Uterus (tissue), 4 donors: ENCODE results near the gene SGTA. TPM values are rescaled to one million over a fixed set of nuclear protein-coding genes. Genes with fewer than 3 reads are reported as not detected.

Experiments used
- DNase-seq, 2 donors: peaks; one replicate each; pipeline ENCODE4 v3.0.0-alpha.2; 2019 to 2020
- H3K27ac ChIP-seq, 2 donors: fragments of 200-600 bp; sonication (generic); 1 replicate in 1 of 2; 2 replicates in 1 of 2; pipeline ENCODE4 v1.5.1; 2016 to 2018
- H3K27me3 ChIP-seq, 2 donors: fragments of 200-600 bp; sonication (generic); one replicate each; pipeline ENCODE4 v1.5.1; 2018 to 2019; ENCODE audit warnings: control low read depth in 1 of 2
- H3K36me3 ChIP-seq, 2 donors: fragments of 200-600 bp; sonication (generic); one replicate each; pipeline ENCODE4 v1.5.1; 2019; ENCODE audit warnings: control low read depth in 1 of 2
- H3K4me1 ChIP-seq, 2 donors: fragments of 200-600 bp; sonication (generic); one replicate each; pipeline ENCODE4 v1.5.1; 2018 to 2019; ENCODE audit warnings: control low read depth in 1 of 2
- H3K4me3 ChIP-seq, 2 donors: fragments of 200-600 bp; sonication (generic); 1 replicate in 1 of 2; 2 replicates in 1 of 2; pipeline ENCODE4 v1.5.1; 2018 to 2019; ENCODE audit warnings: mild to moderate bottlenecking in 1 of 2
- H3K9me3 ChIP-seq, 2 donors: fragments of 200-600 bp; sonication (generic); one replicate each; pipeline ENCODE4 v1.5.1; 2019; ENCODE audit warnings: control low read depth in 1 of 2
- POLR2A ChIP-seq, 2 donors: fragments of 450-650 bp; IDR thresholded peaks; one replicate each; pipeline ENCODE4 v1.6.1; 2016; ENCODE audit warnings: antibody characterized with exemption in 2 of 2, mild to moderate bottlenecking in 1 of 2, moderate library complexity in 1 of 2
- intact Hi-C: fragments of 100-400 bp; cut with DNase I; formaldehyde crosslinking; loops from one replicate; pipeline ENCODE4 v1.15.1; 2023; ENCODE audit warnings: low total_unique reads
- total RNA-seq, 4 donors: library from RNA; depleted of rRNA in 3 of 4; stranded (reverse); fragments of >200 nt in 3 of 4; gene quantifications; one replicate each; pipeline versions ENCODE4 v1.1.0 to v1.2.4, GENCODE V29; 2014 to 2023
- TF ChIP-seq, protein P1 (sequence below), 4 experiments: fragments of 200-600 bp in 2 of 4; fragments of 450-650 bp in 2 of 4; sonication (generic) in 2 of 4; IDR thresholded peaks; one replicate each; pipeline ENCODE4 v1.5.1; 2016 to 2019; ENCODE audit warnings: antibody characterized with exemption in 4 of 4, mild to moderate bottlenecking in 2 of 4, moderate library complexity in 1 of 4
- donor health status: DM: yes; HTN: yes; CAD: no.

Gene SGTA
- total RNA-seq, 4 donors from 2014 or later = 9.5 to 50.7 (median 23.6) TPM

DNA sequence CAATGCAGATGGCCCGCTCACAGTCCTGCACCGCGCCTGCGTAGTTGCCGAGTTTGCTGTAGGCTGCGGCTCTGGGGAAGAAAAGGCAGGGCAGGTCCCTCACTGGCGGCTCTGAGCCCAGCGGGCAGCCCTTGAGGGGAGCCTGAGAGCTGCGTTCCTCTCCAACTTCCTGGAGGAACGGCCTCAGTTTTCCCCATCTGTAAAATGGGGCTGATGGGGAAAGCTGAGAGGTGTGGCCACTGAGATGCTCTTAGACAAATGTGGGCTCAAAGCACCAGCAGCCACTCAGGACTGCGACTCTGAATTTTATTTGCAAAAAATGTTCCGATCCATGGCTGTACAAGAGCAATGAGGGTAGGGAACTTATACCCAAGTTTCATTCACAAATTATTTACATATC, 19.4 kb downstream of the SGTA start:
- H3K36me3 ChIP-seq = no peaks in the 10 kb centered on the region
- H3K4me3 ChIP-seq = no peak overlapping the region
- H3K4me1 ChIP-seq = no peaks in the 10 kb centered on the region
- no peak overlapping the region for H3K27ac ChIP-seq
- H3K9me3 ChIP-seq = no peaks in the 10 kb centered on the region
- no peaks in the 10 kb centered on the region for H3K27me3 ChIP-seq
- no peak for DNase-seq
- TF ChIP-seq, protein P1, sequence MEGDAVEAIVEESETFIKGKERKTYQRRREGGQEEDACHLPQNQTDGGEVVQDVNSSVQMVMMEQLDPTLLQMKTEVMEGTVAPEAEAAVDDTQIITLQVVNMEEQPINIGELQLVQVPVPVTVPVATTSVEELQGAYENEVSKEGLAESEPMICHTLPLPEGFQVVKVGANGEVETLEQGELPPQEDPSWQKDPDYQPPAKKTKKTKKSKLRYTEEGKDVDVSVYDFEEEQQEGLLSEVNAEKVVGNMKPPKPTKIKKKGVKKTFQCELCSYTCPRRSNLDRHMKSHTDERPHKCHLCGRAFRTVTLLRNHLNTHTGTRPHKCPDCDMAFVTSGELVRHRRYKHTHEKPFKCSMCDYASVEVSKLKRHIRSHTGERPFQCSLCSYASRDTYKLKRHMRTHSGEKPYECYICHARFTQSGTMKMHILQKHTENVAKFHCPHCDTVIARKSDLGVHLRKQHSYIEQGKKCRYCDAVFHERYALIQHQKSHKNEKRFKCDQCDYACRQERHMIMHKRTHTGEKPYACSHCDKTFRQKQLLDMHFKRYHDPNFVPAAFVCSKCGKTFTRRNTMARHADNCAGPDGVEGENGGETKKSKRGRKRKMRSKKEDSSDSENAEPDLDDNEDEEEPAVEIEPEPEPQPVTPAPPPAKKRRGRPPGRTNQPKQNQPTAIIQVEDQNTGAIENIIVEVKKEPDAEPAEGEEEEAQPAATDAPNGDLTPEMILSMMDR (IDR thresholded peaks at IDR 0.05) = no peak
- no peak for TF ChIP-seq POLR2A (IDR thresholded peaks at IDR 0.05)
- intact Hi-C loops = no loop called here

DNA sequence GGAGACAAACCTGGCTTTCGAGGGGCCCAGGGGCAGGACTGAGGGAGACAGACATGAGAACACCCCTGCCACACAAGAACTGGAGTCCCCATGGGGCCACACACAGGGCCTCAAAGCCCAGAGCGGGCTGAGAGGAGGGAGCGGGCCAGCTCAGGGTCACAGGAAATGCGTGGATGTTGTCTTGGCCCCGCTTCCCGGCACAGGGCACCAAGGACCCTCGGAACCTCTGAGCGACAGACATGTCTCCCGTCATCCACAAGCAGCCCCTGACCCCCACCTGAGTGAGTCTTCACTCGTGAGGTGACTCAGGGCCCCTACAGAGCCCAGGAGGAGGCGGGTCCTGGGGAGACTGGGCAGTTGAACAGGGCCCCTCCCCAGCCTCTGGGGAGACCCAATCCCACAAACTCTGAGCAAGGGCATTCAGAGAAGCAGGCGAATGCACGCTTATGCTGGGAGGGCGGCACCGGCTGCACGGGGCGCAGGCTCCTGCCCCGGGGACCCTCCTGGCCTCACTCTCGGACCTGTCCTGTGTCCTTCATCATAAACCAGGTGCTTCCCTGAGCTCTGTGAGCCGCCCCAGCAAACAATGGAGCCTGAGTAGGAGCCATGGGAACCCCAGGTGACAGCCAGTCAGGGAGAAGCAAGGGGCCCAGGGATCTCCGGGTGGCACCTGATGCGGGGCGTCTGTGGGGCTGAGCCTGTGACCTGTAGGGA, 20.1 kb downstream of the SGTA start:
- TF ChIP-seq POLR2A (IDR thresholded peaks at IDR 0.05) = no peak
- TF ChIP-seq, protein P1 (IDR thresholded peaks at IDR 0.05) = no peak

DNA sequence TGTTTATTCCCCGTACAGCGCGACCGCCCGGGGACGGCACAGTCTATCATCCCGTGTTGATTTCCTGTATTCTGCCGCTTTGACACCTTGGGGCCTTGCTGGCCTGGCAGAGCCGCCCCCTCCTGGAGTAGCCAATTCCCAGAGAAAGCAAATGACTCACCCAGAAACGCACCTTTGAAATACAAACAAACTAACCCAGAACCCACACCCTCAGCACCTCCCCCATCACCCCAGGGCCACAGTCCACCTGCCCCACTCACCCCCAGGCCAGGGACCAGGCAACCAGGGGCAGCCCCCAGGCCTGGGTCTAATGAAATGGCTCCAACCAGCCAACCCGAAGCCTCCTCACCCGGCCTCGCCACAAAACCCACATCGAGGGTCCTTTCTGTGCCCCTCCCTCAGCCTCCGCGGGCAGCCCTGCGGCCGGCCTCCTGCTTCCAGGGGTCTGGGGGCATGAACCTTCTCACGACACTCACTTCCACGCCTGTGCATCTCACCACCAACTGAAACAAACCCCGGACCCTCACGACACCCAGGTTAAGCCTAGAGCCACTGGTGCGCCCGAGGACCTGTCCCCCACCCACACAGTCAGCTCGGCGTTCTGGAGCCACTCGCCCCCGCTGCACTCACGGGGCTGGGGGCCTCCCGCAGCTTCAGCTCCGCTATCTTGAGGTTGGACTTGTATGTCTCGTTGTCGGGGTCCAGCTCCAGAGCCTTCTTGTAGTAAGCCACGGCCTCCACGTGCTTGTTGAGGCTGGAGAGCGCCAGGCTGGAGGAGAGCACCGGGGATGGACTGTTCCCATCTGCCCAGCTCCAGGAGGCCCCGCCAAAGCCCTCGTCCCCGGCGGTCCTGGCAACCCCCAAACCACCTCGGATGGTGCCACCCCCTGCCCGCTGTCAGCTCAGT, 20.9 kb downstream of the SGTA start:
- H3K27ac ChIP-seq = no peak overlapping the region
- no peak for TF ChIP-seq POLR2A (IDR thresholded peaks at IDR 0.05)
- TF ChIP-seq, protein P1 (IDR thresholded peaks at IDR 0.05) = no peak
- DNase-seq = no peak
- H3K27me3 ChIP-seq = no peaks in the 10 kb centered on the region
- no peaks in the 10 kb centered on the region for H3K9me3 ChIP-seq
- H3K4me3 ChIP-seq = no peak overlapping the region
- no peaks in the 10 kb centered on the region for H3K4me1 ChIP-seq
- intact Hi-C loops = no loop called here
- no peaks in the 10 kb centered on the region for H3K36me3 ChIP-seq

More for the DNA sequence above, 20.1 kb downstream of the SGTA start:
- no peak overlapping the region for H3K4me3 ChIP-seq
- no peak for DNase-seq
- H3K27ac ChIP-seq = no peak overlapping the region
- intact Hi-C loops = no loop called here
- H3K27me3 ChIP-seq = no peaks in the 10 kb centered on the region
- H3K4me1 ChIP-seq = no peaks in the 10 kb centered on the region
- no peaks in the 10 kb centered on the region for H3K36me3 ChIP-seq
- no peaks in the 10 kb centered on the region for H3K9me3 ChIP-seq

DNA sequence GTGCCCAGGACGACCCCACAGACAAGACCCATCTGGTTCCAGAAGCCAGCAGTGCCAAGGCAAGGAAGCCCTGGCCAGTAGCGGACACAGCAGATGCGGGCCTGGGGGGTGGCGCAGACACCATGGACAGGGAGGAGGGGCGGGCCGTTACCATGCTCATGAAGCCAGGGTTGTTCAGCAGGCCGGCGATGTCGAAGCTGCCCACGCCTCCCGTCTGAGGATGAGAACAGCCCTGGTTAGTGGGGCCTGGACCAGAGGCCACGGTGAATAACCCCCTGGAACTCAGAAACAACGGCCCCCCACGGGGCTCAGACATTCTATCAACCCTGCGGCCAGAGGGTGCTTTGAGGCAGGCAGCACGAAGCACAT, 21.8 kb downstream of the SGTA start:
- H3K27ac ChIP-seq = no peak overlapping the region
- no peak for TF ChIP-seq POLR2A (IDR thresholded peaks at IDR 0.05)
- TF ChIP-seq, protein P1 (IDR thresholded peaks at IDR 0.05) = no peak
- H3K4me3 ChIP-seq = no peak overlapping the region
- no peaks in the 10 kb centered on the region for H3K9me3 ChIP-seq
- no peaks in the 10 kb centered on the region for H3K4me1 ChIP-seq
- DNase-seq = no peak
- H3K27me3 ChIP-seq = no peaks in the 10 kb centered on the region
- intact Hi-C loops = no loop called here
- H3K36me3 ChIP-seq = no peaks in the 10 kb centered on the region

DNA sequence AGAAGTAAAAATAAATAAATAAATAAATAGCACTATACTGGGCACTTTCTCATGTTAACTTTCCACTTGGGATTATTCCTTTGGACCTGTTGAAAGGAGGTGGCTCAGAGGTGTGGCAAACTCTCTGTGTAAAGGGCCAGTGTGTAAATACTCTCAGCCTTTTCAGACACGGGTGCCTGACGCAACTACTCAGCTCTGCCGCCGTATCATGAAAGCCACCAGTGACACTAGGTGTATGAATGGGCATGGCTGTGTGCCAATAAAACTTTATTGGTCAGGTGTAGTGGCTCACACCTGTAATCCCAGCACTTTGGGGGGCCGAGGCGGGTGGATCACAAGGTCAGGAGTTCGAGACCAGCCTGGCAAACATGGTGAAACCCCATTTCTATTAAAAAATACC, 23.1 kb downstream of the SGTA start:
- H3K36me3 ChIP-seq = no peaks in the 10 kb centered on the region

More for the DNA sequence above, 23.1 kb downstream of the SGTA start:
- Histone ChIP-seq H3K27me3 (no peaks in the 10 kb centered on the region), H3K27ac (no peak overlapping the region), H3K4me3 (no peak overlapping the region), H3K9me3 (no peaks in the 10 kb centered on the region), H3K4me1 (no peaks in the 10 kb centered on the region)
- intact Hi-C loops = loop anchor here (10.0 kb wide), 1 partner anchor 115 kb away; no protein-coding TSS in a partner anchor
- TF ChIP-seq, protein P1 (IDR thresholded peaks at IDR 0.05) = no peak
- TF ChIP-seq POLR2A (IDR thresholded peaks at IDR 0.05) = no peak
- no peak for DNase-seq
